ENCODE data around the gene PARL. TPM values are rescaled to one million over a fixed set of nuclear protein-coding genes. Genes with fewer than 3 reads are reported as not detected.
A peak's percentile ranks its signal among the peaks of the same experiment; 100 is the strongest.

PARL gene
- total and polyA plus RNA-seq, 10 donors: 34.5 to 119 (median 56.5) TPM

DNA sequence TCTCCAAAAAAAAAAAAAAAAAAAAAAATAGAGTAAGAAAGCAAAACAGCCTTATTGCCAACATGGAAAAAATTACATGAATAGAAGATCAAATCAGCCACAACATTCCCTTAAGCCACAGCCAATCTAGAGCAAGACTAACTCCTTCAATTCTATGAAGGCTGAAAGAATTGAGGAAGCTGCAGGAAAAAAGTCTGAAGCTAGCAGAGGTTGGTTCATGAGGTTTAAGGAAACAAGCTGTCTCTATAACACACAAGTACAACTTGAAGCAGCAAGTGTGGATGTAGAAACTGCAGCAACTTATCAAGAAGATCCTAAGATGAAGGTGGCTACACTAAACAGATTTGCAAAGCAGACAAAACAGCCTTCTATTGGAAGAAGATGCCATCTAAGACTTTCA lies 9.3 kb downstream of the PARL start:
- Histone ChIP-seq H3K9me3 (no peaks in the 10 kb centered on the region), H3K4me1 (peaks cover 0 to 93% (median 32%) of the 10 kb centered on the region in 6 donors), H3K27me3 (replicated peaks in 1 of 7) (no peaks in the 10 kb centered on the region), H3K27ac (peak overlapping the region in 4 of 8 donors; percentile 21 to 74 (median 48)), H3K36me3 (peaks cover 0 to 38% (median 0%) of the 10 kb centered on the region in 6 donors), H3K4me3 (no peak overlapping the region)
- intact Hi-C loops (cut with DNase I; ENCODE audit: low total_unique reads): no loop called here
- TF ChIP-seq, protein P1, sequence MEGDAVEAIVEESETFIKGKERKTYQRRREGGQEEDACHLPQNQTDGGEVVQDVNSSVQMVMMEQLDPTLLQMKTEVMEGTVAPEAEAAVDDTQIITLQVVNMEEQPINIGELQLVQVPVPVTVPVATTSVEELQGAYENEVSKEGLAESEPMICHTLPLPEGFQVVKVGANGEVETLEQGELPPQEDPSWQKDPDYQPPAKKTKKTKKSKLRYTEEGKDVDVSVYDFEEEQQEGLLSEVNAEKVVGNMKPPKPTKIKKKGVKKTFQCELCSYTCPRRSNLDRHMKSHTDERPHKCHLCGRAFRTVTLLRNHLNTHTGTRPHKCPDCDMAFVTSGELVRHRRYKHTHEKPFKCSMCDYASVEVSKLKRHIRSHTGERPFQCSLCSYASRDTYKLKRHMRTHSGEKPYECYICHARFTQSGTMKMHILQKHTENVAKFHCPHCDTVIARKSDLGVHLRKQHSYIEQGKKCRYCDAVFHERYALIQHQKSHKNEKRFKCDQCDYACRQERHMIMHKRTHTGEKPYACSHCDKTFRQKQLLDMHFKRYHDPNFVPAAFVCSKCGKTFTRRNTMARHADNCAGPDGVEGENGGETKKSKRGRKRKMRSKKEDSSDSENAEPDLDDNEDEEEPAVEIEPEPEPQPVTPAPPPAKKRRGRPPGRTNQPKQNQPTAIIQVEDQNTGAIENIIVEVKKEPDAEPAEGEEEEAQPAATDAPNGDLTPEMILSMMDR (IDR thresholded peaks at IDR 0.05 in 8 of 11, conservative IDR thresholded peaks at IDR 0.05 in 3 of 11): no peak
- TF ChIP-seq POLR2A (IDR thresholded peaks at IDR 0.05) (no peak), POLR2AphosphoS5 (IDR thresholded peaks at IDR 0.05) (no peak)
- no peak for DNase-seq

DNA sequence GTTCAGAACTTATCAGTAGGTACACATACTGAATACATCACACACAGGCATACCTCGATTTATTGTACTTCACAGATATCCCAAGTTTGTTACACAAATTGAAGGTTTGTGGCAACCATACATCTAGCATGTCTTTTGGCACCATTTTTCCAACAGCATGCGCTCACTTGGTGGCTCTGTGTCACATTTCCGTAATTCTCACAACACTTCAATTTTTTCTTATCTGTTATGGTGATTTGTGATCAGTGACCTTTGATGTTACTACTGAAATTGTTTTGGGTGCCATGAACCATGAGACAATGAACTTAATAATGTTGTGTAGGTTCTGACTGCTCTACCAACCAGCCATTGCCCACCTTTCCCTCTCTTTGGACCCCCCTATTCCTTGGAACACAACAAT lies 10.8 kb downstream of the PARL start:
- 92 to 100% (median 96%) methylated on average over 3 of the region's 3 CpGs for WGBS, 5 donors
- Histone ChIP-seq H3K9me3 (no peaks in the 10 kb centered on the region), H3K27me3 (replicated peaks in 1 of 7) (no peaks in the 10 kb centered on the region), H3K4me3 (no peak overlapping the region), H3K4me1 (peaks cover 0 to 92% (median 30%) of the 10 kb centered on the region in 6 donors), H3K36me3 (peaks cover 0 to 38% (median 0%) of the 10 kb centered on the region in 6 donors), H3K27ac (no peak overlapping the region)
- TF ChIP-seq POLR2AphosphoS5 (IDR thresholded peaks at IDR 0.05) (no peak), POLR2A (IDR thresholded peaks at IDR 0.05) (no peak)
- TF ChIP-seq, protein P1 (IDR thresholded peaks at IDR 0.05 in 8 of 11, conservative IDR thresholded peaks at IDR 0.05 in 3 of 11): no peak
- DNase-seq: no peak
- intact Hi-C loops (cut with DNase I; ENCODE audit: low total_unique reads): no loop called here

DNA sequence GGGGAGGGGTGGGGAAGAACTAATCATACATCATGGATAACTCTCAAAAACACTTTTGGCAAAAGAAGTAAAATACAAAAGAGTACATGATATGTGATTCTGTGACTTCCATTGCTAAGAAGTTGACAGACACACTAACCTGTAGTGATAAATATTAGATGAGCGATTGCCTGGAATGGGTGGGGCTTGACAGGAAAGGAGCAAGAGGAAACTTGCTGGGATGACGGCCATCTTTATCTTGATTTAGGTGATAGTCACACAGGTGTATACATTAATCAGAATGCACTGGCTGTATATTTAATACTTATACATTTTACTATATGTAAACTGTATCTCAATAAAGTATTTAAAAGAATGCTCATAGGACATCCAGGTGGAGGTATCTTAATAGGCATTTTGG lies 13.1 kb downstream of the PARL start:
- Histone ChIP-seq H3K27me3 (replicated peaks in 1 of 7) (no peaks in the 10 kb centered on the region), H3K9me3 (no peaks in the 10 kb centered on the region), H3K4me1 (peaks cover 0 to 77% (median 21%) of the 10 kb centered on the region in 6 donors), H3K27ac (no peak overlapping the region), H3K36me3 (peaks cover 3 to 34% (median 15%) of the 10 kb centered on the region in 6 donors), H3K4me3 (no peak overlapping the region)
- intact Hi-C loops (cut with DNase I; ENCODE audit: low total_unique reads): no loop called here
- DNase-seq: no peak
- WGBS, 5 donors: 64 to 87% (median 72%) methylated on average over 2 of the region's 2 CpGs
- TF ChIP-seq POLR2AphosphoS5 (IDR thresholded peaks at IDR 0.05): no peak
- TF ChIP-seq, protein P1 (IDR thresholded peaks at IDR 0.05 in 8 of 11, conservative IDR thresholded peaks at IDR 0.05 in 3 of 11): no peak
- no peak for TF ChIP-seq POLR2A (IDR thresholded peaks at IDR 0.05)

DNA sequence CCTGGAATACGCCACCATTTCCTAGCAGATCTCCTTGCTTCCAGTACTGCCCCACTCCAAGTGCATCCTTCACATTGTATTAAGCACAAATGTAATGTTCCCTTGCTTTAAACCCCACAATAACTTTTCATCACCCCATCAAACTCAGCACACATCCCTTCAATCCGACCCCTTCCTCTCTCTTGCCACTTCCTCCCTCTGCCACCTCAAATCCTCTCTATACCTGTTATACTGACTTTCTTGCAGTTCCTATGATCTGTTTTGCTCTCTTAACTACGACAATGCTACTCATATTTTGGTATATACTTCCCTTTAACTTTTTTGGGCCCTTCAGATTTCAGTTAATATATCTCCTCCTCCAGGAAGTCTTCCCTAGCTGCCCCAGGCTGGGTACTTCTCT lies 14.1 kb downstream of the PARL start:
- Histone ChIP-seq H3K4me1 (peaks cover 0 to 68% (median 17%) of the 10 kb centered on the region in 6 donors), H3K9me3 (no peaks in the 10 kb centered on the region), H3K27me3 (replicated peaks in 1 of 7) (no peaks in the 10 kb centered on the region), H3K4me3 (no peak overlapping the region), H3K36me3 (peaks cover 3 to 35% (median 24%) of the 10 kb centered on the region in 6 donors), H3K27ac (no peak overlapping the region)
- intact Hi-C loops (cut with DNase I; ENCODE audit: low total_unique reads): no loop called here
- TF ChIP-seq POLR2AphosphoS5 (IDR thresholded peaks at IDR 0.05) (no peak), POLR2A (IDR thresholded peaks at IDR 0.05) (no peak)
- TF ChIP-seq, protein P1 (IDR thresholded peaks at IDR 0.05 in 8 of 11, conservative IDR thresholded peaks at IDR 0.05 in 3 of 11): no peak
- 57 to 71% (median 63%) methylated on average over 3 of the region's 3 CpGs for WGBS, 5 donors
- DNase-seq: no peak

All from spleen (tissue), 11 donors.